Endothelial cell of umbilical vein (primary cell): ENCODE measurements around the gene GPSM1. TPM values are rescaled to one million over a fixed set of nuclear protein-coding genes. Genes with fewer than 3 reads are reported as not detected.

Experiments
- BruUV-seq: library from RNA; stranded (reverse); fragments of 400-500 nt; replicated peaks from 2 replicates; lab custom pipeline; 2021; lab: Mats Ljungman, UMichigan
- CTCF ChIA-PET: fragments of 300-600, 350-600 bp; sonication (Branson Sonifier 250); formaldehyde crosslinking; loops from one replicate; lab custom pipeline; 2021; ENCODE audit warnings: antibody characterized with exemption, inconsistent platforms; lab: Charles Lee
- POLR2A ChIA-PET: fragments of 300-600, 350-600 bp; sonication (Branson Sonifier 250); formaldehyde crosslinking; loops from one replicate; lab custom pipeline; 2021; ENCODE audit warnings: antibody characterized with exemption, inconsistent platforms; lab: Charles Lee
- DNase-seq: peaks from one replicate; pipeline ENCODE4 v3.0.0-alpha.2; 2011; ENCODE audit warnings: low read depth, low spot score
- FAIRE-seq: peaks from 2 replicates; lab custom pipeline; 2011; peaks lifted over from hg19 to GRCh38; lab: Jason Lieb, UNC
- H2AFZ ChIP-seq: 2 replicates; pipeline ENCODE4 v1.6.0; 2012; ENCODE audit warnings: low read depth, low read length, control low read depth, inconsistent platforms
- H3K27ac ChIP-seq: 2 replicates; pipeline ENCODE4 v1.5.1; 2011; ENCODE audit warnings: low read depth, mild to moderate bottlenecking, control low read depth, low read length, moderate library complexity; ENCODE audit not compliant: insufficient read depth
- H3K27me3 ChIP-seq, 2 experiments: 2 replicates each; pipeline versions ENCODE4 v1.6.0 to v1.6.1; 2011; ENCODE audit warnings: low read length in 2 of 2, mixed read lengths in 1 of 2; ENCODE audit not compliant: control insufficient read depth in 2 of 2, insufficient read depth in 2 of 2
- H3K36me3 ChIP-seq, 2 experiments: 2 replicates in 1 of 2; 3 replicates in 1 of 2; pipeline ENCODE4 v1.5.1; 2011; ENCODE audit warnings: low read length in 2 of 2, mild to moderate bottlenecking in 1 of 2, moderate library complexity in 1 of 2; ENCODE audit not compliant: control insufficient read depth in 2 of 2, insufficient read depth in 2 of 2; ENCODE audit errors: extremely low read depth in 1 of 2
- H3K4me1 ChIP-seq: 3 replicates; pipeline ENCODE4 v1.5.1; 2011; ENCODE audit warnings: mild to moderate bottlenecking, low read length; ENCODE audit not compliant: control insufficient read depth, insufficient read depth; ENCODE audit errors: extremely low read depth
- H3K4me2 ChIP-seq: 2 replicates; pipeline ENCODE4 v1.6.1; 2011; ENCODE audit warnings: low read length, control low read depth, mixed read lengths; ENCODE audit not compliant: insufficient read depth
- H3K4me3 ChIP-seq, 3 experiments: fragments of 200-600 bp in 1 of 3; sonication (generic), shearing (Covaris generic) in 1 of 3; replicated peaks in 1 of 3; 2 replicates each; pipeline ENCODE4 v1.5.1; 2011 to 2016; ENCODE audit warnings: control low read depth in 3 of 3, low read length in 3 of 3, mild to moderate bottlenecking in 2 of 3, inconsistent platforms in 1 of 3, low read depth in 1 of 3, moderate library complexity in 1 of 3; ENCODE audit not compliant: insufficient read depth in 1 of 3
- H3K79me2 ChIP-seq: 2 replicates; pipeline ENCODE4 v1.6.0; 2012; ENCODE audit warnings: low read length, inconsistent platforms; ENCODE audit not compliant: control insufficient read depth, insufficient read depth
- H3K9ac ChIP-seq: replicated peaks from 2 replicates; pipeline ENCODE3; 2011; ENCODE audit warnings: low read length, control low read depth; ENCODE audit not compliant: insufficient read depth; ENCODE audit errors: extremely low read depth
- H3K9me1 ChIP-seq: replicated peaks from 3 replicates; pipeline ENCODE4 v1.6.0; 2011; ENCODE audit warnings: mild to moderate bottlenecking, low read length; ENCODE audit not compliant: control insufficient read depth, insufficient read depth; ENCODE audit errors: extremely low read depth
- H3K9me3 ChIP-seq: replicated peaks from 2 replicates; pipeline ENCODE4 v1.5.1; 2012; ENCODE audit warnings: low read length, inconsistent platforms; ENCODE audit not compliant: control insufficient read depth, insufficient read depth
- H4K20me1 ChIP-seq: replicated peaks from 2 replicates; pipeline ENCODE3; 2011; ENCODE audit warnings: mild to moderate bottlenecking, low read length; ENCODE audit not compliant: control insufficient read depth, insufficient read depth; ENCODE audit errors: extremely low read depth
- CTCF ChIP-seq, 2 donors: IDR thresholded peaks; 1 replicate in 1 of 2; 2 replicates in 1 of 2; pipeline ENCODE4 v1.5.1; 2011; ENCODE audit warnings: low read length in 2 of 2, mild to moderate bottlenecking in 2 of 2, moderate library complexity in 2 of 2, control low read depth in 1 of 2, inconsistent platforms in 1 of 2, low read depth in 1 of 2; ENCODE audit not compliant: insufficient read depth in 1 of 2; ENCODE audit errors: extremely low read depth in 1 of 2
- EZH2 ChIP-seq: IDR thresholded peaks from 2 replicates; pipeline ENCODE4 v1.6.1; 2012; ENCODE audit warnings: borderline replicate concordance, low read depth, mild to moderate bottlenecking, moderate library complexity, low read length, inconsistent platforms; ENCODE audit not compliant: severe bottlenecking
- GATA2 ChIP-seq: IDR thresholded peaks from 2 replicates; pipeline ENCODE4 v1.7.0; 2011; ENCODE audit warnings: low read depth, mild to moderate bottlenecking, moderate library complexity, mixed read lengths, low read length; ENCODE audit not compliant: insufficient read length, insufficient read depth
- JUN ChIP-seq: IDR thresholded peaks from 2 replicates; pipeline ENCODE4 v1.6.1; 2011; ENCODE audit warnings: borderline replicate concordance, low read depth; ENCODE audit not compliant: insufficient read length, insufficient read depth
- MYC ChIP-seq: IDR thresholded peaks from one replicate; pipeline ENCODE4 v1.6.1; 2011; ENCODE audit warnings: mild to moderate bottlenecking, low read depth, low read length
- POLR2A ChIP-seq: IDR thresholded peaks from 2 replicates; pipeline ENCODE4 v1.6.1; 2012; ENCODE audit warnings: low read depth, mild to moderate bottlenecking, control low read depth, low read length
- POLR2AphosphoS5 ChIP-seq: IDR thresholded peaks from 2 replicates; pipeline ENCODE4 v1.6.1; 2012; ENCODE audit warnings: low read depth, mild to moderate bottlenecking, control low read depth, low read length, moderate library complexity; ENCODE audit not compliant: insufficient read depth
- dilution Hi-C: fragments of 300-500 bp; cut with MboI; formaldehyde crosslinking; loops from one replicate; pipeline ENCODE4 v1.15.0; 2019; ENCODE audit warnings: low sequenced_read_pairs; ENCODE audit not compliant: extremely low pct_ligation_motif_present
- intact Hi-C: fragments of 100-400 bp; cut with micrococcal nuclease; formaldehyde crosslinking; loops from one replicate; pipeline ENCODE4 v1.10.0; 2022
- polyA plus RNA-seq, 4 experiments: library from polyadenylated mRNA; depleted of rRNA in 3 of 4; stranded (reverse) in 3 of 4; unstranded in 1 of 4; fragments of >200 nt; gene quantifications; 2 replicates each; pipeline versions ENCODE4 v1.2.1 to v1.2.3, GENCODE V29; 2011 to 2012; ENCODE audit warnings: missing spikeins in 1 of 4
- total RNA-seq: library from RNA; stranded (reverse); gene quantifications from 2 replicates; pipeline ENCODE4 v1.2.3, GENCODE V29; 2021

The GPSM1 gene
- total and polyA plus RNA-seq, 2 donors (not counting 3 experiments of a cell fraction or from before 2014, with no cell fraction given) = 34.6 to 47.1 TPM

- dilution Hi-C loops (no loop called here), intact Hi-C loops (no loop called here)
- peaks cover 40% of the 10 kb centered on the region for H3K79me2 ChIP-seq
- no peak overlapping the region for H2AFZ ChIP-seq
- no peak overlapping the region for H3K4me3 ChIP-seq
- H4K20me1 ChIP-seq = no peaks in the 10 kb centered on the region
- FAIRE-seq = no peak
- no peak overlapping the region for H3K27ac ChIP-seq
- ChIA-PET POLR2A (no interaction called here), CTCF (no interaction called here)
- H3K9me3 ChIP-seq = no peaks in the 10 kb centered on the region
- no peak overlapping the region for H3K9ac ChIP-seq
- TF ChIP-seq EZH2 = no peak
- no peak for TF ChIP-seq GATA2
- TF ChIP-seq POLR2A = no peak
- no peak for TF ChIP-seq MYC
- TF ChIP-seq JUN = no peak
- no peak for TF ChIP-seq POLR2AphosphoS5
- no peak for TF ChIP-seq CTCF (IDR thresholded peaks at IDR 0.05; ENCODE audit: extremely low read depth in 1 of 2, insufficient read depth in 1 of 2, low read depth in 1 of 2, low read length in 2 of 2)
- no peaks in the 10 kb centered on the region for H3K27me3 ChIP-seq
- H3K36me3 ChIP-seq = peaks cover 0 to 22% of the 10 kb centered on the region in 2 experiments
- H3K4me1 ChIP-seq = peaks cover 7% of the 10 kb centered on the region
- DNase-seq = no peak
- H3K9me1 ChIP-seq = no peaks in the 10 kb centered on the region
- BruUV-seq = no TSS peak
- H3K4me2 ChIP-seq = no peak overlapping the region
Measured at GRCh38 chr9:136332482-136332983, 5.2 kb downstream of the GPSM1 start.
